Ovary (tissue), 9 donors: ENCODE data around the gene TECPR2. TPM values are rescaled to one million over a fixed set of nuclear protein-coding genes. Genes with fewer than 3 reads are reported as not detected.

ENCODE experiments used
- DNase-seq, 5 donors: peaks; one replicate each; pipeline ENCODE4 v3.0.0-alpha.2; 2019 to 2020
- H3K27ac ChIP-seq, 2 donors: fragments of 200-600 bp; one replicate each; pipeline versions ENCODE4 v1.5.1 to v1.8.0; 2019 to 2022
- H3K27me3 ChIP-seq: fragments of 200-600 bp; one replicate; pipeline ENCODE4 v1.8.0; 2022
- H3K36me3 ChIP-seq: fragments of 200-600 bp; sonication (generic); one replicate; pipeline ENCODE4 v1.5.1; 2019
- H3K4me1 ChIP-seq: one replicate; pipeline ENCODE4 v1.8.1; 2013; ENCODE audit warnings: mild to moderate bottlenecking, moderate library complexity; ENCODE audit not compliant: insufficient read depth
- H3K4me3 ChIP-seq: fragments of 200-600 bp; sonication (generic); one replicate; pipeline ENCODE4 v1.5.1; 2017
- H3K9me3 ChIP-seq, 2 donors: fragments of 200-600 bp in 1 of 2; sonication (generic) in 1 of 2; one replicate each; pipeline versions ENCODE4 v1.5.1 to v1.8.1; 2013 to 2019; ENCODE audit warnings: mild to moderate bottlenecking in 1 of 2, moderate library complexity in 1 of 2
- CTCF ChIP-seq, 3 donors: fragments of 450-650 bp in 2 of 3; fragments of 200-600 bp in 1 of 3; IDR thresholded peaks; one replicate each; pipeline versions ENCODE4 v1.5.1 to v1.8.0; 2016 to 2022; ENCODE audit warnings: antibody characterized with exemption in 3 of 3, mild to moderate bottlenecking in 1 of 3
- EP300 ChIP-seq: sonication (generic); formaldehyde crosslinking; IDR thresholded peaks from one replicate; pipeline ENCODE4 v1.6.1; 2017; ENCODE audit warnings: antibody characterized with exemption
- POLR2A ChIP-seq: fragments of 450-650 bp; IDR thresholded peaks from one replicate; pipeline ENCODE4 v1.6.1; 2017; ENCODE audit warnings: antibody characterized with exemption, mild to moderate bottlenecking, moderate library complexity
- WGBS, 3 donors: extraction: QIAGEN DNeasy Blood & Tissue Kit in 1 of 3; methylation state at CpG; one replicate each; pipeline versions ENCODE4 v1.1.5 to v1.1.7; 2013 to 2017; 5-methylcytosine and 5-hydroxymethylcytosine counted together
- intact Hi-C, 4 donors: fragments of 100-400 bp; cut with DNase I; formaldehyde crosslinking; loops; one replicate each; pipeline versions ENCODE4 v1.11.0 to v1.15.1; 2022 to 2023
- polyA plus RNA-seq, 2 donors: library from polyadenylated mRNA; stranded (reverse); fragments of 200-250 nt in 1 of 2; fragments of 350-450 nt in 1 of 2; fragmentation: Illumina TruSeq in 1 of 2; extraction: RNeasy Lipid Tissue Mini Kit (QIAGEN cat#74804) in 1 of 2; gene quantifications; one replicate each; pipeline ENCODE4 v1.2.3, GENCODE V29; 2013 to 2014
- total RNA-seq, 7 donors: library from RNA; depleted of rRNA in 2 of 7; stranded (reverse); fragments of >200 nt in 2 of 7; fragmentation: NEBNext Ultra II Directional in 3 of 7; extraction: Animal tissue kit (Norgen Biotek cat#: 25700) in 3 of 7; gene quantifications; one replicate each; pipeline versions ENCODE4 v1.1.0 to v1.2.4, GENCODE V29; 2016 to 2023
- donor health status: DM: no; HTN: no; CAD: no; lungs with moderate emphysema.
- donor health status: DM: no; HTN: no; CAD: no.
- donor health status: Bipolar disorder and iron deficiency.
- donor health status: DM: yes; HTN: yes; CAD: no.
- donor health status: DM: no; HTN: no; CAD: no.
- donor health status: DM: yes; HTN: yes; CAD: no.

TECPR2 gene
- total and polyA plus RNA-seq, 9 donors: 8.6 to 29.3 (median 25.8) TPM

GRCh38 chr14:102498678-102499265 is 136.0 kb downstream of the TECPR2 start:
- no peak for DNase-seq
- Histone ChIP-seq H3K4me1 (peaks cover 3% of the 10 kb centered on the region), H3K9me3 (no peaks in the 10 kb centered on the region), H3K27ac (no peak overlapping the region), H3K27me3 (no peaks in the 10 kb centered on the region), H3K36me3 (no peaks in the 10 kb centered on the region), H3K4me3 (no peak overlapping the region)
- 86 to 92% (median 91%) methylated on average over 21 of the region's 21 CpGs for WGBS, 3 donors
- intact Hi-C loops: no loop called here
- TF ChIP-seq CTCF (IDR thresholded peaks at IDR 0.05): no peak
- no peak for TF ChIP-seq EP300
- TF ChIP-seq POLR2A: no peak

GRCh38 chr14:102499401-102500157 is 136.8 kb downstream of the TECPR2 start:
- H3K4me3 ChIP-seq: no peak overlapping the region

GRCh38 chr14:102500158-102500662 is 137.5 kb downstream of the TECPR2 start:
- no peak for DNase-seq
- H3K4me1 ChIP-seq: peaks cover 3% of the 10 kb centered on the region
- no peak for TF ChIP-seq EP300
- no peak for TF ChIP-seq POLR2A
- H3K9me3 ChIP-seq: no peaks in the 10 kb centered on the region
- no peak overlapping the region for H3K27ac ChIP-seq
- no peaks in the 10 kb centered on the region for H3K27me3 ChIP-seq
- no peaks in the 10 kb centered on the region for H3K36me3 ChIP-seq
- H3K4me3 ChIP-seq: no peak overlapping the region
- intact Hi-C loops: no loop called here
- WGBS, 3 donors: 70 to 85% (median 82%) methylated on average over 14 of the region's 14 CpGs

More at GRCh38 chr14:102499401-102500157, 136.8 kb downstream of the TECPR2 start:
- 84 to 94% (median 90%) methylated on average over 20 to 23 of the region's 23 CpGs for WGBS, 3 donors
- H3K4me1 ChIP-seq: peaks cover 3% of the 10 kb centered on the region
- intact Hi-C loops: no loop called here
- no peak for TF ChIP-seq CTCF (IDR thresholded peaks at IDR 0.05)
- no peak for TF ChIP-seq EP300
- no peak for TF ChIP-seq POLR2A
- no peak for DNase-seq
- no peaks in the 10 kb centered on the region for H3K27me3 ChIP-seq
- H3K36me3 ChIP-seq: no peaks in the 10 kb centered on the region
- H3K27ac ChIP-seq: no peak overlapping the region
- no peaks in the 10 kb centered on the region for H3K9me3 ChIP-seq

- no peaks in the 10 kb centered on the region for H3K36me3 ChIP-seq
These were observed 138.0 kb downstream of the TECPR2 start for GRCh38 chr14:102500713-102501112.

More at GRCh38 chr14:102500713-102501112, 138.0 kb downstream of the TECPR2 start:
- 77 to 80% (median 78%) methylated on average over 3 of the region's 3 CpGs for WGBS, 3 donors
- no peak overlapping the region for H3K27ac ChIP-seq
- H3K4me1 ChIP-seq: peaks cover 3% of the 10 kb centered on the region
- intact Hi-C loops: no loop called here
- no peak overlapping the region for H3K4me3 ChIP-seq
- TF ChIP-seq CTCF (IDR thresholded peaks at IDR 0.05) (no peak), POLR2A (no peak), EP300 (no peak)
- DNase-seq: no peak
- H3K9me3 ChIP-seq: no peaks in the 10 kb centered on the region
- no peaks in the 10 kb centered on the region for H3K27me3 ChIP-seq
